GM23338 (cell line): Measurements from ENCODE around the gene NTRK3. TPM values are rescaled to one million over a fixed set of nuclear protein-coding genes. Genes with fewer than 3 reads are reported as not detected.

ENCODE experiments used
- ATAC-seq: fragments of 200-7000 bp; cut with Tn5 transposase; 3 replicates; pipeline ENCODE4 v1.9.1; 2020
- DNase-seq: peaks from one replicate; pipeline ENCODE4 v3.0.0-alpha.2; 2015; ENCODE audit warnings: low spot score
- H2AFZ ChIP-seq: fragments of 200-600 bp; sonication (generic); 2 replicates; pipeline ENCODE4 v1.8.0; 2016; ENCODE audit warnings: antibody characterized with exemption, mild to moderate bottlenecking, moderate library complexity
- H3F3A ChIP-seq: fragments of 200-600 bp; sonication (generic); replicated peaks from 2 replicates; pipeline ENCODE4 v1.8.0; 2017; ENCODE audit warnings: antibody characterized with exemption, mixed run types, low read depth
- H3K27ac ChIP-seq: fragments of 200-600 bp; sonication (generic); 2 replicates; pipeline ENCODE4 v1.6.1; 2016; ENCODE audit warnings: low read depth
- H3K27me3 ChIP-seq: fragments of 200-600 bp; sonication (generic); 2 replicates; pipeline ENCODE4 v1.8.0; 2016; ENCODE audit warnings: mild to moderate bottlenecking, mixed run types, moderate library complexity; ENCODE audit not compliant: insufficient read depth
- H3K36me3 ChIP-seq: fragments of 200-600 bp; sonication (generic); 2 replicates; pipeline ENCODE4 v1.8.0; 2016; ENCODE audit warnings: mild to moderate bottlenecking; ENCODE audit not compliant: insufficient read depth
- H3K4me1 ChIP-seq: fragments of 200-600 bp; sonication (generic); 2 replicates; pipeline ENCODE4 v1.8.0; 2016; ENCODE audit warnings: mild to moderate bottlenecking, moderate library complexity; ENCODE audit not compliant: insufficient read depth
- H3K4me2 ChIP-seq: fragments of 200-600 bp; sonication (generic); 2 replicates; pipeline ENCODE4 v1.7.1; 2017; ENCODE audit warnings: mixed run types
- H3K4me3 ChIP-seq: fragments of 200-600 bp; sonication (generic); 2 replicates; pipeline ENCODE4 v1.6.1; 2016; ENCODE audit warnings: mixed run types
- H3K79me2 ChIP-seq: fragments of 200-600 bp; sonication (generic); replicated peaks from 2 replicates; pipeline ENCODE4 v1.8.0; 2017; ENCODE audit warnings: mild to moderate bottlenecking; ENCODE audit not compliant: insufficient read depth
- H3K9me2 ChIP-seq: fragments of 200-600 bp; sonication (generic); 2 replicates; pipeline ENCODE4 v1.8.0; 2017; ENCODE audit not compliant: insufficient read depth
- H4K20me1 ChIP-seq: fragments of 200-600 bp; sonication (generic); replicated peaks from 2 replicates; pipeline ENCODE4 v1.8.0; 2017; ENCODE audit warnings: mild to moderate bottlenecking; ENCODE audit not compliant: insufficient read depth
- H3K27ac Mint-ChIP-seq: 2 replicates; pipeline ENCODE4 v1.8.0; 2020; ENCODE audit warnings: inconsistent platforms, mild to moderate bottlenecking, moderate library complexity, mixed read lengths
- H3K27me3 Mint-ChIP-seq: 3 replicates; pipeline ENCODE4 v1.8.0; 2022; ENCODE audit warnings: low read depth, mild to moderate bottlenecking, moderate library complexity, mixed read lengths, inconsistent platforms; ENCODE audit not compliant: insufficient read depth, poor library complexity
- H3K36me3 Mint-ChIP-seq: 3 replicates; pipeline ENCODE4 v1.8.0; 2021; ENCODE audit warnings: low read depth, mild to moderate bottlenecking, inconsistent platforms, moderate library complexity, mixed read lengths
- H3K4me1 Mint-ChIP-seq: 3 replicates; pipeline ENCODE4 v1.8.0; 2020; ENCODE audit warnings: mild to moderate bottlenecking, inconsistent platforms, mixed read lengths
- H3K4me3 Mint-ChIP-seq: 3 replicates; pipeline ENCODE4 v1.8.0; 2021; ENCODE audit warnings: moderate library complexity, mild to moderate bottlenecking, inconsistent platforms, mixed read lengths
- H3K9me3 Mint-ChIP-seq: 3 replicates; pipeline ENCODE4 v1.8.0; 2020; ENCODE audit warnings: moderate library complexity, mild to moderate bottlenecking, inconsistent platforms, mixed read lengths
- CREB1 ChIP-seq: fragments of 250-450 bp; sonication (Bioruptor Pico); IDR thresholded peaks from 2 replicates; pipeline ENCODE4 v1.5.0; 2020; ENCODE audit warnings: low read depth, mild to moderate bottlenecking, moderate library complexity
- EZH2 ChIP-seq: fragments of 200-600 bp; sonication (generic); IDR thresholded peaks from one replicate; pipeline ENCODE4 v1.8.0; 2017; ENCODE audit warnings: antibody characterized with exemption, mild to moderate bottlenecking, low read depth; ENCODE audit not compliant: unreplicated experiment
- EZH2phosphoT487 ChIP-seq: fragments of 200-600 bp; sonication (generic); IDR thresholded peaks from one replicate; pipeline ENCODE4 v1.8.1; 2018; ENCODE audit warnings: antibody characterized with exemption; ENCODE audit not compliant: unreplicated experiment
- JUNB ChIP-seq: IDR thresholded peaks from one replicate; pipeline ENCODE4 v1.6.1; 2016; ENCODE audit warnings: antibody characterized with exemption; ENCODE audit not compliant: unreplicated experiment
- NANOG ChIP-seq: IDR thresholded peaks from 2 replicates; pipeline ENCODE4 v1.6.1; 2016; ENCODE audit warnings: antibody characterized with exemption, borderline replicate concordance
- POLR2AphosphoS5 ChIP-seq: IDR thresholded peaks from 2 replicates; pipeline ENCODE4 v1.6.1; 2016; ENCODE audit warnings: antibody characterized with exemption, low read depth
- REST ChIP-seq: IDR thresholded peaks from one replicate; pipeline ENCODE4 v1.6.1; 2018; ENCODE audit warnings: antibody characterized with exemption; ENCODE audit not compliant: unreplicated experiment
- STAT1 ChIP-seq: IDR thresholded peaks from one replicate; pipeline ENCODE4 v1.6.1; 2016; ENCODE audit warnings: antibody characterized with exemption; ENCODE audit not compliant: unreplicated experiment
- ZNF114 ChIP-seq: fragments of 250-450 bp; sonication (Bioruptor Pico); IDR thresholded peaks from 2 replicates; pipeline ENCODE4 v1.5.0; 2020; ENCODE audit warnings: mild to moderate bottlenecking, moderate library complexity
- ZNF331 ChIP-seq: fragments of 250-450 bp; sonication (Bioruptor Pico); IDR thresholded peaks from 2 replicates; pipeline ENCODE4 v1.5.0; 2020; ENCODE audit warnings: low read depth, mild to moderate bottlenecking, moderate library complexity
- ZNF462 ChIP-seq: fragments of 250-450 bp; sonication (Bioruptor Pico); IDR thresholded peaks from 2 replicates; pipeline ENCODE4 v1.5.0; 2020; ENCODE audit warnings: mild to moderate bottlenecking, moderate library complexity
- polyA plus RNA-seq: library from polyadenylated mRNA; unstranded; fragments of >200 nt; fragmentation: Nextera tagmentation; extraction: Ambion mirVana; gene quantifications from 2 replicates; pipeline ENCODE4 v1.2.1, GENCODE V29; 2016
- total RNA-seq: library from RNA; depleted of rRNA; stranded (reverse); fragments of >200 nt; shearing (Covaris generic); gene quantifications from 2 replicates; pipeline ENCODE4 v1.2.3, GENCODE V29; 2014
- TF ChIP-seq, protein P1 (sequence below): IDR thresholded peaks from 2 replicates; pipeline ENCODE4 v1.6.1; 2016; ENCODE audit warnings: antibody characterized with exemption
- TF ChIP-seq, protein P2 (sequence below), 2 experiments: fragments of 200-600 bp in 1 of 2; sonication (generic) in 1 of 2; conservative IDR thresholded peaks; 2 replicates each; pipeline versions ENCODE4 v1.5.1 to v1.6.1; 2016 to 2017; ENCODE audit warnings: antibody characterized with exemption in 2 of 2, low read depth in 2 of 2, mild to moderate bottlenecking in 2 of 2, moderate library complexity in 1 of 2

NTRK3 gene
- total and polyA plus RNA-seq, 2 experiments from 2014 or later: 3.1 to 5.3 TPM

DNA sequence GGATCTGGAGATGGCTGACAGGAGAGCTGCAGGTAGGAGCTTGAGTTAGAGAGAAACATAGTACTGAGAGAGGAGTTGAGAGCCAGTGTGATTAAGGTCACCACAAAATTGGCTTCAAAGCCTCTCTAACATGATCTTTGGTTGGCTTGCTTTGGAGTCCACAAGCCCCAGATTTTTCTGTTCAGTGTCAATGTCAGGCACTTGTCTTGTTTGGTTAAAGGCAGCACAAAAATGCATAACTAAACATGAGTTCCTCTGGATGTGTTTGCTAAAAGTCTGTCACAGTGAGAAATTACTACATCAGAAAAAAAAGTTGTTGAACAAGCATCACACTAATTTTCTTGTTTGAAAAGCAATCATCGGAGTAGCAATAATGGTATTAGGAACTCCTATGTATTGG lies 440.5 kb downstream of the NTRK3 start:
- no peaks in the 10 kb centered on the region for H3K4me1 ChIP-seq
- TF ChIP-seq EZH2phosphoT487 (no peak), ZNF331 (no peak), POLR2AphosphoS5 (no peak), CREB1 (CRISPR knock-in tag) (no peak), JUNB (no peak), ZNF114 (CRISPR knock-in tag) (no peak), REST (no peak), ZNF462 (CRISPR knock-in tag) (no peak), EZH2 (no peak), STAT1 (no peak), NANOG (no peak)
- TF ChIP-seq, protein P1, sequence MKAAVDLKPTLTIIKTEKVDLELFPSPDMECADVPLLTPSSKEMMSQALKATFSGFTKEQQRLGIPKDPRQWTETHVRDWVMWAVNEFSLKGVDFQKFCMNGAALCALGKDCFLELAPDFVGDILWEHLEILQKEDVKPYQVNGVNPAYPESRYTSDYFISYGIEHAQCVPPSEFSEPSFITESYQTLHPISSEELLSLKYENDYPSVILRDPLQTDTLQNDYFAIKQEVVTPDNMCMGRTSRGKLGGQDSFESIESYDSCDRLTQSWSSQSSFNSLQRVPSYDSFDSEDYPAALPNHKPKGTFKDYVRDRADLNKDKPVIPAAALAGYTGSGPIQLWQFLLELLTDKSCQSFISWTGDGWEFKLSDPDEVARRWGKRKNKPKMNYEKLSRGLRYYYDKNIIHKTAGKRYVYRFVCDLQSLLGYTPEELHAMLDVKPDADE: no peak
- TF ChIP-seq, protein P2, sequence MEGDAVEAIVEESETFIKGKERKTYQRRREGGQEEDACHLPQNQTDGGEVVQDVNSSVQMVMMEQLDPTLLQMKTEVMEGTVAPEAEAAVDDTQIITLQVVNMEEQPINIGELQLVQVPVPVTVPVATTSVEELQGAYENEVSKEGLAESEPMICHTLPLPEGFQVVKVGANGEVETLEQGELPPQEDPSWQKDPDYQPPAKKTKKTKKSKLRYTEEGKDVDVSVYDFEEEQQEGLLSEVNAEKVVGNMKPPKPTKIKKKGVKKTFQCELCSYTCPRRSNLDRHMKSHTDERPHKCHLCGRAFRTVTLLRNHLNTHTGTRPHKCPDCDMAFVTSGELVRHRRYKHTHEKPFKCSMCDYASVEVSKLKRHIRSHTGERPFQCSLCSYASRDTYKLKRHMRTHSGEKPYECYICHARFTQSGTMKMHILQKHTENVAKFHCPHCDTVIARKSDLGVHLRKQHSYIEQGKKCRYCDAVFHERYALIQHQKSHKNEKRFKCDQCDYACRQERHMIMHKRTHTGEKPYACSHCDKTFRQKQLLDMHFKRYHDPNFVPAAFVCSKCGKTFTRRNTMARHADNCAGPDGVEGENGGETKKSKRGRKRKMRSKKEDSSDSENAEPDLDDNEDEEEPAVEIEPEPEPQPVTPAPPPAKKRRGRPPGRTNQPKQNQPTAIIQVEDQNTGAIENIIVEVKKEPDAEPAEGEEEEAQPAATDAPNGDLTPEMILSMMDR (conservative IDR thresholded peaks at IDR 0.05; ENCODE audit: low read depth in 2 of 2): no peak
- ATAC-seq (no peak), DNase-seq (no peak)
- H3K27ac ChIP-seq: no peak overlapping the region
- peaks cover 1% of the 10 kb centered on the region for H3K27me3 Mint-ChIP-seq
- H2AFZ ChIP-seq: no peak overlapping the region
- no peaks in the 10 kb centered on the region for H4K20me1 ChIP-seq
- H3K9me2 ChIP-seq: no peaks in the 10 kb centered on the region
- H3K36me3 ChIP-seq: no peaks in the 10 kb centered on the region
- H3K79me2 ChIP-seq: no peaks in the 10 kb centered on the region
- no peaks in the 10 kb centered on the region for H3K9me3 Mint-ChIP-seq
- H3K4me3 Mint-ChIP-seq: no peak overlapping the region
- no peaks in the 10 kb centered on the region for H3K27me3 ChIP-seq
- H3F3A ChIP-seq: no peaks in the 10 kb centered on the region
- H3K4me3 ChIP-seq: no peak overlapping the region
- no peaks in the 10 kb centered on the region for H3K4me1 Mint-ChIP-seq
- no peak overlapping the region for H3K4me2 ChIP-seq
- H3K27ac Mint-ChIP-seq: no peak overlapping the region
- H3K36me3 Mint-ChIP-seq: no peaks in the 10 kb centered on the region
